Tibial artery (tissue), 4 donors: ENCODE measurements around the gene CEP295NL.

Experiments
- DNase-seq, 2 donors: peaks; one replicate each; pipeline ENCODE4 v3.0.0-alpha.2; 2019
- H3K27ac ChIP-seq, 2 donors: fragments of 200-600 bp; sonication (generic) in 1 of 2; 1 replicate in 1 of 2; 2 replicates in 1 of 2; pipeline ENCODE4 v1.5.1; 2018 to 2019; ENCODE audit warnings: mild to moderate bottlenecking in 1 of 2
- H3K27me3 ChIP-seq, 2 donors: fragments of 200-600 bp; sonication (generic) in 1 of 2; one replicate each; pipeline versions ENCODE4 v1.5.1 to v1.6.0; 2016 to 2019
- H3K36me3 ChIP-seq, 3 donors: fragments of 200-600 bp; sonication (generic) in 2 of 3; one replicate each; pipeline ENCODE4 v1.5.1; 2016 to 2019; ENCODE audit warnings: mild to moderate bottlenecking in 2 of 3
- H3K4me1 ChIP-seq, 4 donors: fragments of 200-600 bp; sonication (generic) in 2 of 4; 1 replicate in 3 of 4; 2 replicates in 1 of 4; pipeline ENCODE4 v1.5.1; 2016 to 2019
- H3K4me3 ChIP-seq, 2 donors: fragments of 200-600 bp; sonication (generic) in 1 of 2; 1 replicate in 1 of 2; 2 replicates in 1 of 2; pipeline ENCODE4 v1.5.1; 2018 to 2019; ENCODE audit warnings: mild to moderate bottlenecking in 2 of 2
- H3K9me3 ChIP-seq, 3 donors: fragments of 200-600 bp; sonication (generic) in 1 of 3; one replicate each; pipeline ENCODE4 v1.5.1; 2016 to 2019
- intact Hi-C: fragments of 100-400 bp; cut with DNase I; formaldehyde crosslinking; loops from one replicate; pipeline ENCODE4 v1.15.0; 2023; ENCODE audit warnings: low total_unique reads
- TF ChIP-seq, protein P1 (sequence below), 2 experiments: fragments of 200-600 bp in 1 of 2; fragments of 450-650 bp in 1 of 2; IDR thresholded peaks; one replicate each; pipeline ENCODE4 v1.5.1; 2017 to 2019; ENCODE audit warnings: antibody characterized with exemption in 2 of 2, mild to moderate bottlenecking in 1 of 2, moderate library complexity in 1 of 2

CEP295NL gene

DNA sequence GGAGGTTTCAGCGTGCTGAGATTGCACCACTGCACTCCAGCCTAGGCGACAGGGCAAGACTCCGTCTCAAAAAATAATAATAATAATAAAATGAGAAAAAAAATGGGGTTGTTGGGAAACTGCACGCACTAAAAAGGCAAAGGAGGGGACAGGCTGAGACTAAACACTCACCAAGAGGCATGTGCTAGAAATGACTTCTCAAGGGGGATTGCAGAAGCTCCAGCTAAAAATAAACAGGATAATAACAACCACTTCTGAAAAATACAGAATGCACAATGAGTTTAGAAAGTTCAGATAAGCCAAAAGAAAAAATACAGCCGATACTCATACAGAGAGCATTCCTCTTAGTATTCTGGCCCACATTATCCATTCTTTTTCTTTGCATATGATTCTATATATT is 37.3 kb upstream of the CEP295NL start:
- Histone ChIP-seq H3K27me3 (peaks cover 0 to 4% of the 10 kb centered on the region in 2 donors), H3K4me3 (no peak overlapping the region), H3K9me3 (no peaks in the 10 kb centered on the region), H3K27ac (no peak overlapping the region), H3K4me1 (peaks cover 0 to 23% (median 15%) of the 10 kb centered on the region in 4 donors), H3K36me3 (no peaks in the 10 kb centered on the region)
- intact Hi-C loops: no loop called here
- TF ChIP-seq, protein P1, sequence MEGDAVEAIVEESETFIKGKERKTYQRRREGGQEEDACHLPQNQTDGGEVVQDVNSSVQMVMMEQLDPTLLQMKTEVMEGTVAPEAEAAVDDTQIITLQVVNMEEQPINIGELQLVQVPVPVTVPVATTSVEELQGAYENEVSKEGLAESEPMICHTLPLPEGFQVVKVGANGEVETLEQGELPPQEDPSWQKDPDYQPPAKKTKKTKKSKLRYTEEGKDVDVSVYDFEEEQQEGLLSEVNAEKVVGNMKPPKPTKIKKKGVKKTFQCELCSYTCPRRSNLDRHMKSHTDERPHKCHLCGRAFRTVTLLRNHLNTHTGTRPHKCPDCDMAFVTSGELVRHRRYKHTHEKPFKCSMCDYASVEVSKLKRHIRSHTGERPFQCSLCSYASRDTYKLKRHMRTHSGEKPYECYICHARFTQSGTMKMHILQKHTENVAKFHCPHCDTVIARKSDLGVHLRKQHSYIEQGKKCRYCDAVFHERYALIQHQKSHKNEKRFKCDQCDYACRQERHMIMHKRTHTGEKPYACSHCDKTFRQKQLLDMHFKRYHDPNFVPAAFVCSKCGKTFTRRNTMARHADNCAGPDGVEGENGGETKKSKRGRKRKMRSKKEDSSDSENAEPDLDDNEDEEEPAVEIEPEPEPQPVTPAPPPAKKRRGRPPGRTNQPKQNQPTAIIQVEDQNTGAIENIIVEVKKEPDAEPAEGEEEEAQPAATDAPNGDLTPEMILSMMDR (IDR thresholded peaks at IDR 0.05): no peak
- DNase-seq: no peak

DNA sequence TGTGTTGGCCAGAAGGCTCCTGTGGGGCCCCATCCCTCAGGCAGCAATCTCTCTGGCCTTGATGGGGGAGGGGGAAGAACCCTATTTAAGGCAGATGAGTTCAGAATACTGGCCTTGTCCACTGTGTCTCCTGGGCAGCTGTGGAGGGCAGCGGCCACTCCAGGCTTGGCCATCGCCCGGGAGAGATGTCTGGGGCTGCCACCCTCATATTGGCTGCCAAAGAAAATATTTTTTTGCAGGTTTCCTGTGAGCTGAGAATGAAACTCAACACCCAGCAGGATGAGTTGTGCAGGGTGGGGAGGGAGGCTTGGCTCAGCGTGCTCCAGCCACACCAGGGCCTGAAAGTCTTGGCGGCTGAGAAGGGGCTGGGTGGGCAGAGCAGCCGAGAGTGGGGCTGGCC is 36.6 kb upstream of the CEP295NL start:
- H3K36me3 ChIP-seq: no peaks in the 10 kb centered on the region
- peaks cover 0 to 29% (median 21%) of the 10 kb centered on the region in 4 donors for H3K4me1 ChIP-seq
- H3K27me3 ChIP-seq: no peaks in the 10 kb centered on the region
- H3K9me3 ChIP-seq: no peaks in the 10 kb centered on the region
- TF ChIP-seq, protein P1 (IDR thresholded peaks at IDR 0.05): no peak
- intact Hi-C loops: no loop called here
- no peak overlapping the region for H3K27ac ChIP-seq
- H3K4me3 ChIP-seq: no peak overlapping the region
- DNase-seq: no peak

DNA sequence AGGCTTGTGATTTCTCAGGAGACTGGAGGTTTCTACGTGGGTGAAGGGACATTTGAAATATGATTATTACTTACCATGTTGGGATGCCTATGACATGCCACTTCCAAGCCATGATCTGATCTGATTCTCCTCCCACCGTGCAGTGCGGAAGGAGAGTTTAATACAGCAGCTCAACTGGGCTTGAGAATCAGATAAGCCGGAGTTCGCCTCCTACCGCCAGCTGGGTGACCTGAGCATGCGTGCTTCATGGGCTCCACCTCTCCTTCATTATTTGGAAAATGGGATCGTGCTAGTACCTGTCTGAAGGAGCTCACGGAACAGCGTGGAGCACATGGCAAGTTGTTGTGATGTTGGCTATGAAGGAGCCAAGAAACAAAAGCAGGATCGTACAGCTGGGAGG is 34.6 kb upstream of the CEP295NL start:
- no peak for DNase-seq
- intact Hi-C loops: no loop called here

DNA sequence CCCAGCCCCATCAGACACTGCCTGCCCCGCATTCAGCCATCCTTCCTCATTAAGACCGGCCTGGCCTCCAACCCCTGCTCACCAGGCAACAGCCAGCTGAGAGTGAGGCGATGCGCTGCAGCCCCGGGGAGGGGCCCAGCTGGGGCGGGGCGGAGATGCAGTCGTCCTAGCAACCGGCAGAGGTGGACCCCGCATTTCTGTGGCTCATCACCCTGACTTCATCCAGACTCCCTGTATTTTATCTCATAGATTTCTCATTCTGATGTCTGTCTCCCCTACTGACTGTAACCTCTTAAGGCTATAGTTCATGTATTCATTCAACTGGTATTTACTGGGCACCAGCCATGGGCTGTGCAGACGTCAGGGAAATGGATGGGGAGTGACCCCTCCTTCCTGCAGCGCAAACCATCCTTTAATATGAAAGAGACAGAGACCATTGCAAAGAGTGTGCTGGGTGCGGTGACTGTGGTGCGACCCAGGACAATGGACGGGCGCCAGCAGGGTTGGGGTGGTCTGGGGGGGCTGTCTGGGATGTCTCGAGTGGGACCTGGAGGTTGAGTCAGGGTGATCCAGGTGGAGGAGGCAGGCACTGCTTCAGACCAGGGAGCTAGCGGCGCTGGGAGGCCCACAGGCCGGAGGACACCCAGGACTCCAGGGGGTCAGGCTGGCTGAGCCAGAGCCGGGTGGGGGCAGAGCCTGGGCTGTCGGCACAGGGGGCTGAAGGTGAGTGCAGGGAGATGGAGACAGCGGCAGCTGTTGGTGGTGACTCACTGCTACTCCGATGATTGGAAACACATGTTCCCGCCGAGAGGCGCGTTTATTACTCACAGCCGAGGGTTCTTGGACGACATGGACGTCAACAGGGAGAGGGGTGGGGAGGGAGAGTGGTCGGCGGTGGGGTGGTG is 32.7 kb upstream of the CEP295NL start:
- intact Hi-C loops: no loop called here
- TF ChIP-seq, protein P1 (IDR thresholded peaks at IDR 0.05): no peak
- Histone ChIP-seq H3K9me3 (no peaks in the 10 kb centered on the region), H3K27me3 (no peaks in the 10 kb centered on the region), H3K4me1 (peaks cover 11 to 51% (median 39%) of the 10 kb centered on the region in 4 donors), H3K27ac (peak overlapping the region; percentile 87 to 94), H3K36me3 (no peaks in the 10 kb centered on the region), H3K4me3 (no peak overlapping the region)
- peak; percentile 87 to 88 for DNase-seq

More for the DNA sequence above, 34.6 kb upstream of the CEP295NL start:
- H3K4me3 ChIP-seq: no peak overlapping the region
- TF ChIP-seq, protein P1 (IDR thresholded peaks at IDR 0.05): no peak
- H3K4me1 ChIP-seq: peaks cover 11 to 46% (median 39%) of the 10 kb centered on the region in 4 donors
- H3K9me3 ChIP-seq: no peaks in the 10 kb centered on the region
- H3K27ac ChIP-seq: no peak overlapping the region
- H3K36me3 ChIP-seq: no peaks in the 10 kb centered on the region
- no peaks in the 10 kb centered on the region for H3K27me3 ChIP-seq

DNA sequence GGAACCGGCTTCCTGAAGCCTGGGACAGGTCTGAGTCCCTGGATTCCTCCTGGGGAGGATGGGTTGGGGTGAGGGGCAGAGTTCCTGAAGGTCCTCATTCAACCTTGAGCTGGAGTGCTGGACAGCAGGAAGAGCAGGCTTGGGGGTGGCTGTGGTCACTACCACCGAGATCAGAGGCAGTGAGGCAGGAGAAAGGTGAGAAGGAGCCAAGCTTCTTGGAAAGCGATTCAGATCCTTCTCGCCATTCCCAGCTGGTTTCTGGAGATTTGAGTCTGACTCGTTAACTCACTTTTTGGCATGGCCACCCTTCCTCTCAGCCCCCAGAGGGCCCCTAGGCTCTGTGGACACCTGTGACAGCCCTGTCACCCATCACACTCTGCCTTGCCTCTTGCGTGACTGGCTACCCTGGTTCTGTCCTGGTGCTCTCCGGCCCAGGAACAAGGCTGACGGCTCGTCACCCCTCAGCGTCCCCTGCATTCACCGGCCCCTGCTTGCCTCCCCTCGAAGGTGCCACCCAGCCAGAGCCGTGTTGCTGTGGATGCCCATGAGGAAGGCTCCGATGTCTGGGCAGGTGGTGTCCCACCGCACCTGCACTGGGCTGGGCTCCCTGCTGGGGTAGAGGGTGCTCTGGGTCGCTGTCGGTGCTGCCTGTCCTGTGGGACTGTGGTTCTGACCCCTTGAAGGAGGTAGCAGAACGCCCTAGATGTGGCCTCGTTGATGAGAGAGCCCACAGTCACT is 31.8 kb upstream of the CEP295NL start:
- intact Hi-C loops: no loop called here
- TF ChIP-seq, protein P1 (IDR thresholded peaks at IDR 0.05): no peak
- no peaks in the 10 kb centered on the region for H3K27me3 ChIP-seq
- peak overlapping the region; percentile 87 to 94 for H3K27ac ChIP-seq
- DNase-seq: no peak
- H3K4me1 ChIP-seq: peaks cover 11 to 48% (median 35%) of the 10 kb centered on the region in 4 donors
- no peaks in the 10 kb centered on the region for H3K9me3 ChIP-seq
- peak overlapping the region; percentile 25 to 45 for H3K4me3 ChIP-seq
- H3K36me3 ChIP-seq: no peaks in the 10 kb centered on the region
